LNCaP clone FGC (cell line): Measurements from ENCODE around the gene VAV2.

Source experiments
- DNase-seq: peaks from one replicate; pipeline ENCODE4 v3.0.0-alpha.2; 2011; ENCODE audit warnings: low read depth
- H3K4me3 ChIP-seq: 2 replicates; pipeline ENCODE4 v1.5.1; 2011; ENCODE audit warnings: mild to moderate bottlenecking, low read depth, low read length, control low read depth
- CTCF ChIP-seq: IDR thresholded peaks from 2 replicates; pipeline ENCODE4 v1.5.1; 2012; ENCODE audit warnings: mild to moderate bottlenecking; ENCODE audit not compliant: control insufficient read depth, insufficient read depth; ENCODE audit errors: extremely low read depth

The VAV2 gene

GRCh38 chr9:133788045-133788818 lies 203.9 kb downstream of the VAV2 start:
- no peak for TF ChIP-seq CTCF
- DNase-seq = no peak
- no peak overlapping the region for H3K4me3 ChIP-seq

GRCh38 chr9:133787754-133788025 lies 204.4 kb downstream of the VAV2 start:
- no peak for DNase-seq
- H3K4me3 ChIP-seq = no peak overlapping the region

GRCh38 chr9:133786907-133787753 lies 205.0 kb downstream of the VAV2 start:
- DNase-seq = no peak
- H3K4me3 ChIP-seq = no peak overlapping the region
- no peak for TF ChIP-seq CTCF

More at GRCh38 chr9:133787754-133788025, 204.4 kb downstream of the VAV2 start:
- no peak for TF ChIP-seq CTCF

DNA sequence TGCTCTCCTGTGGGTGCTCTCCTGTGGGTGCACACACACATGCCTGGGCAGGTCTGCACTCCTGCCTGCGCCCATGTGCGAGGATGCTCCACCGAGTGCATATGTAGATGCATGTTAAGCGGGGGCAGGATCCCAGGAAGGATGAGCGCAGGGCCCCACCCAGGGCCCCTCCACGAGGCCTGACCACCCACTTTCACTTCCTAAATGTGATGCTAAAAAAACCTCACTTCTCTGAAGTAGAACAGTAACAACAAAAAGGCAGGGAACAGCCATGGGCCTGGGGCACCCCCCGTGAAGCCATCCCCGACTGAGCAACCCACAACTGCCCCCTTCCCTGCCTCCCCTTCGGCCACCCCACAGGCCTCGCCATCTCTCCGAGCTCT lies 205.8 kb downstream of the VAV2 start:
- no peak overlapping the region for H3K4me3 ChIP-seq
- no peak for DNase-seq
- TF ChIP-seq CTCF = no peak

- DNase-seq = no peak
- no peak for TF ChIP-seq CTCF
- H3K4me3 ChIP-seq = no peak overlapping the region
Measured at GRCh38 chr9:133785753-133786370, 206.3 kb downstream of the VAV2 start.

DNA sequence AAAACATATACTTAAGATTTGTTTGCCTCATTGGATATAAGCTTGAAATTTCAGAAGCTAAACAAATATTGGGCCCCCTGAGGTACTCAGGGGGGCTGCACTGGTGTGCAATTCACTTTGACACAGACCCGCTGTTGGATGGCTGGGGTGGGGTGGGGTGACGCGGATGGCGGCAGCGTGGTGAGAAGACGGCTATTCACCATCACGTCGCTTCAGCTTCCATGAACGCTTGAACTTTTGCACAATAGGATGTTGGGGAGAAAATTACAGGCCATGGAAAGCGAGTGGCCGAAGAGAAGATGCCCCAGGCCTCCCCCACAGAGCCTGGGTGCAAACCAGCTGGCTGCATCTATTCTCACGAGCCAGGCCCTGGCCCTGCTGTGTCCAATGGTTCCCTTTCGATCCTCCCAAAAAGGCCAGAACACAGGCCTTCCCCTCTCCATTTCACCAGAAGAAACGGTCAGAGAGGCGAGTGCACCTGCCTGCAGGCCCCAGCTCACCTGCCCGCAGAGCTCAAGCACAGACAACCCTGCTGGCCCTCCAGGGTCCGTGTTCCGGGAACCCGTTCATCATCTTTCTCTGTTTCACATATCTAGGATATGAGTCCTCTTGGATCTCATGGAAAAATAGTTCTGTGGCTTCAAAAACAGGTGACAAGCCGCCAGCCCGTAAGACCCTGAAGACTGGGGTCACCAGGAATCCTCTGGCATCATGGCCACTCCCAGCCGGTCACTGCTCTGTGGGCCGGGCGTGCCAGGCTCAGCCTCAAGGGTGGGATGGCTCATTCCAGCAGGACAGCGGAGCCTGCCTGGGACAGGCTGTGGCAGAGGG lies 207.2 kb downstream of the VAV2 start:
- DNase-seq = no peak
- TF ChIP-seq CTCF = no peak

More for the DNA sequence above, 207.2 kb downstream of the VAV2 start:
- no peak overlapping the region for H3K4me3 ChIP-seq
